ENCODE data around the gene TGM3.
A peak's percentile ranks its signal among the peaks of the same experiment; 100 is the strongest.

The TGM3 gene

DNA sequence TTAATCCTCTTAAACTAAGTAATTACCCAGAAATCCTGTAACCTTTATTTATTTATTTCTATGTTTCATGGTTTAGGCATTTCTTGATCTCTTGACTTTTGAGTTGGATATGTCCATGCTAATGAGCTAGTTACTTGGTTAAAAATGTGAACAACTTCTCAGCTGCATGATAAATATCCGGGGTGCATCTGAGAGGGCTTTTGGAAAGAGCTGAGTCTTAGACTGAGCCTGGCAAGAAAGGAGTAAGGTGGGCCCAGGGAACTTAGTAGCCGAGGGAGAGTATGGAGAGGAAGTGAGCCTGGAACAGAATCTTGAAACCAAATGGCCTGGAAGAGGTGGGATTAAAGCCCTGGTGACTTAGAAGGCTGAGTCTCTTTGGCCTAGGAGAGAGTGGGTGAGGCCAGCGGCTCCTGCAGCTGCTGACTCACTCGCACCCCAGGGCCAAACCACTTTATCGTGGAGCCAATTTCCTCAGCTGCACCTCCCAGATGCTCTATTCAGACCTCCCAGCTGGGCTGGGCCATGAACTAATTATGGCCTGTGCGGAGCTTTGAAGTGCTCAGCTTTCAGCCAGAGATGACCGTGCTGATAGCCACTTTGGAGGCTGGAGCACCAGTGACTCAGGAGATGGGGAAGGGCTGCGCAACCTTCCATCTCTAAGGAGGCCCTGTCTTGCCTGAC, 19.1 kb downstream of the TGM3 start:
- TF ChIP-seq CTCF (IDR thresholded peaks at IDR 0.05; ENCODE audit: poor library complexity, severe bottlenecking), result no peak
- Histone ChIP-seq H3K36me3 (ENCODE audit: low read depth) (no peaks in the 10 kb centered on the region), H3K27me3 (ENCODE audit: insufficient read depth, poor library complexity, severe bottlenecking) (peaks cover 3% of the 10 kb centered on the region), H3K9me3 (ENCODE audit: severe bottlenecking) (no peaks in the 10 kb centered on the region), H3K4me3 (ENCODE audit: severe bottlenecking) (no peak overlapping the region), H3K4me1 (ENCODE audit: insufficient read depth, poor library complexity, severe bottlenecking) (no peaks in the 10 kb centered on the region), H3K27ac (ENCODE audit: poor library complexity, severe bottlenecking) (no peak overlapping the region)
- DNase-seq (ENCODE audit: low spot score), result no peak
- 0 out of 3 replicates have a peak, but pooled peaks have one; percentile 21 for ATAC-seq (ENCODE audit: low read depth)

- DNase-seq (ENCODE audit: low spot score) (no peak), ATAC-seq (ENCODE audit: low read depth) (no peak)
- Histone ChIP-seq H3K4me1 (ENCODE audit: insufficient read depth, poor library complexity, severe bottlenecking) (no peaks in the 10 kb centered on the region), H3K27ac (ENCODE audit: poor library complexity, severe bottlenecking) (no peak overlapping the region), H3K9me3 (ENCODE audit: severe bottlenecking) (no peaks in the 10 kb centered on the region), H3K4me3 (ENCODE audit: severe bottlenecking) (no peak overlapping the region), H3K27me3 (ENCODE audit: insufficient read depth, poor library complexity, severe bottlenecking) (peaks cover 3% of the 10 kb centered on the region), H3K36me3 (ENCODE audit: low read depth) (no peaks in the 10 kb centered on the region)
- no peak for TF ChIP-seq CTCF (IDR thresholded peaks at IDR 0.05; ENCODE audit: poor library complexity, severe bottlenecking)
Measured at GRCh38 chr20:2315440-2315778, 19.6 kb downstream of the TGM3 start.

DNA sequence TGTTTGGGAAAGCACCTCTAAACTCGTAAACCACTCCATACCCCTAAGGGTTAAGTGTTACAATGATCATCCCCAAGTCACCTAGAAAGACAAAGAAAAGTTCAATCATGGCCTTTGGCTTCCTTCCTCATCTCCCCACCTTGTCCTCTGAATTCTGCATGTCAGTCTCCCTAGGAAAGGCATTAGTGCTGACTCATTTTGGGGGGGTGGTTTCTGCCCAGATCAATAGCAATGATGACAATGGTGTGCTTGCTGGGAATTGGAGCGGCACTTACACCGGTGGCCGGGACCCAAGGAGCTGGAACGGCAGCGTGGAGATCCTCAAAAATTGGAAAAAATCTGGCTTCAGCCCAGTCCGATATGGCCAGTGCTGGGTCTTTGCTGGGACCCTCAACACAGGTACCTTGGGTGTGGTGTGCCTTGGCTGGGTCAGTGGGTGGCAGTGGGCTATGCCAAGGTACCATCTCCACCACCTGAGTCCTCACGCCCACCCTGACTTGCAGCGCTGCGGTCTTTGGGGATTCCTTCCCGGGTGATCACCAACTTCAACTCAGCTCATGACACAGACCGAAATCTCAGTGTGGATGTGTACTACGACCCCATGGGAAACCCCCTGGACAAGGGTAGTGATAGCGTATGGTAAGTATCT, 21.2 kb downstream of the TGM3 start:
- Histone ChIP-seq H3K9me3 (ENCODE audit: severe bottlenecking) (no peaks in the 10 kb centered on the region), H3K4me3 (ENCODE audit: severe bottlenecking) (no peak overlapping the region), H3K27me3 (ENCODE audit: insufficient read depth, poor library complexity, severe bottlenecking) (peaks cover 3% of the 10 kb centered on the region), H3K27ac (ENCODE audit: poor library complexity, severe bottlenecking) (no peak overlapping the region), H3K36me3 (ENCODE audit: low read depth) (no peaks in the 10 kb centered on the region), H3K4me1 (ENCODE audit: insufficient read depth, poor library complexity, severe bottlenecking) (no peaks in the 10 kb centered on the region)
- ATAC-seq (ENCODE audit: low read depth), result no peak
- no peak for DNase-seq (ENCODE audit: low spot score)
- no peak for TF ChIP-seq CTCF (IDR thresholded peaks at IDR 0.05; ENCODE audit: poor library complexity, severe bottlenecking)

DNA sequence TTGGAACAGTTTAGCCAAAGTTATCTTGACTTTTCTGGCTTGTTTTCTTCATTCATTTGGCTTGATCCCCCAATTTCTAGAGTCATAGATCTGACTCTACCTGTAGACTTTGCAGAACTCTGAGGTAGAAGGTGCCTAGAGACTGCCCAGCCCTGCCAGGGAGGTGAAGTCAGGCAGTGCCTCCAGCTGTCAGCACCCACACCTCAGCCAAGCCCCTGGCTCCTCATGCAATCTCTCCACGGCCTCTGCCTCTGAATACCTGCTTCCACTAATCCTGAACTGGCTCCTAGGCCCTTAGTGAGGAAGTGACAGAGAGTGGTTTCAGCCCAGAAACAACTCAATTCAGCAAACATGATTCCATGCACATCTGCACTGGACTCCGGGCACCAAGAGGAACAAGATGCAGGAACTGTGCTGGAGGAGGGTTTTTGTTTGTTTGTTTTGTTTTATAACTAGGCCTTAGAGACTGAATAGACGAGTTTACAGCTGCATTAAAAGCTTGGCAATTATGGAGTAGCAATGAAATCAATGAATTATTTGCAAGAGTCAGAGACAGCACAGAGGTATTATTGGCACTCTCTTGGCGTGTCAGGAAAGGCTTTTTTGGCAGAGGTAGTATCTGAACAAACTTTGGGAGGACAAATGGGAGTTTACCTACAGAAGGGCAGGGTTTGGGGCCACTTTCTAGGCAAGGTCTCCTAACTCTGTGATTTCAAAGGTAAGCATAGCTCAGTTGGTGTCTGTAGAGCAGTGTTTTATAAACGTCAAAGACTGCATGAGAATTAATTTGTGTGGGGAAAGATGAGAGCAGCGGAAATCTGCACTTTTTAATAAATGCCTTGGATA, 25.2 kb downstream of the TGM3 start:
- no peak for TF ChIP-seq CTCF (IDR thresholded peaks at IDR 0.05; ENCODE audit: poor library complexity, severe bottlenecking)
- no peaks in the 10 kb centered on the region for H3K4me1 ChIP-seq (ENCODE audit: insufficient read depth, poor library complexity, severe bottlenecking)
- DNase-seq (ENCODE audit: low spot score), result no peak
- no peak overlapping the region for H3K4me3 ChIP-seq (ENCODE audit: severe bottlenecking)
- H3K27me3 ChIP-seq (ENCODE audit: insufficient read depth, poor library complexity, severe bottlenecking), result peaks cover 25% of the 10 kb centered on the region
- H3K36me3 ChIP-seq (ENCODE audit: low read depth), result no peaks in the 10 kb centered on the region
- no peak for ATAC-seq (ENCODE audit: low read depth)
- H3K27ac ChIP-seq (ENCODE audit: poor library complexity, severe bottlenecking), result no peak overlapping the region
- no peaks in the 10 kb centered on the region for H3K9me3 ChIP-seq (ENCODE audit: severe bottlenecking)
